Endometrial microvascular endothelial cells (primary cell): Measurements from ENCODE around the gene ACAD9. TPM values are rescaled to one million over a fixed set of nuclear protein-coding genes. Genes with fewer than 3 reads are reported as not detected.
"Not testable (repeated sequence)": the region's sequence is repeated elsewhere in the genome, so short reads cannot be mapped to it uniquely, and the experiment has no call there.

Experiments used
- in situ Hi-C: cut with HindIII; loops from 2 replicates; pipeline ENCODE4 v1.10.0; 2017; ENCODE audit warnings: low sequenced_read_pairs, low pct_unique_long_range_greater_than_20kb; ENCODE audit errors: inconsistent ontology term
- total RNA-seq: library from RNA; depleted of rRNA; stranded (reverse); fragments of >200 nt; gene quantifications from one replicate; pipeline ENCODE4 v1.2.3, GENCODE V29; 2015; ENCODE audit errors: inconsistent ontology term

ACAD9 gene
- total RNA-seq, 1 donor from 2014 or later = 60.9 TPM

- in situ Hi-C loops = no loop called here
These were observed 23.9 kb upstream of the ACAD9 start for GRCh38 chr3:128855569-128855968.

- in situ Hi-C loops = no loop called here
These were observed 21.3 kb upstream of the ACAD9 start for GRCh38 chr3:128858167-128858566.

GRCh38 chr3:128859630-128860029, 19.8 kb upstream of the ACAD9 start:
- in situ Hi-C loops = no loop called here

GRCh38 chr3:128861491-128861890, 17.9 kb upstream of the ACAD9 start:
- in situ Hi-C loops = no loop called here

- in situ Hi-C loops = no loop called here
These were observed 15.9 kb upstream of the ACAD9 start for GRCh38 chr3:128863560-128863959.

GRCh38 chr3:128864351-128864811, 15.0 kb upstream of the ACAD9 start:
- in situ Hi-C loops = no loop called here

GRCh38 chr3:128864849-128865804, 14.3 kb upstream of the ACAD9 start:
- in situ Hi-C loops = not testable (repeated sequence)

- in situ Hi-C loops = no loop called here
These were observed 12.0 kb upstream of the ACAD9 start for GRCh38 chr3:128867200-128868125.

- in situ Hi-C loops = no loop called here
These were observed 9.1 kb upstream of the ACAD9 start for GRCh38 chr3:128870347-128870746.

GRCh38 chr3:128872282-128872681, 7.1 kb upstream of the ACAD9 start:
- in situ Hi-C loops = no loop called here

GRCh38 chr3:128872744-128873143, 6.7 kb upstream of the ACAD9 start:
- in situ Hi-C loops = no loop called here

GRCh38 chr3:128873244-128874022, 6.0 kb upstream of the ACAD9 start:
- in situ Hi-C loops = no loop called here

- in situ Hi-C loops = no loop called here
These were observed 4.8 kb upstream of the ACAD9 start for GRCh38 chr3:128874481-128875180.

GRCh38 chr3:128875556-128876120, 3.8 kb upstream of the ACAD9 start:
- in situ Hi-C loops = no loop called here

GRCh38 chr3:128878011-128878457, 1.4 kb upstream of the ACAD9 start:
- in situ Hi-C loops = no loop called here

GRCh38 chr3:128878556-128879124, 780 bp upstream of the ACAD9 start:
- in situ Hi-C loops = no loop called here

- in situ Hi-C loops = no loop called here
These were observed 571 bp downstream of the ACAD9 start for GRCh38 chr3:128879991-128880390.
